WTC11 (cell line): Measurements from ENCODE around the gene RPTOR. TPM values are rescaled to one million over a fixed set of nuclear protein-coding genes. Genes with fewer than 3 reads are reported as not detected.
A peak's percentile ranks its signal among the peaks of the same experiment; 100 is the strongest.

Experiments
- ATAC-seq: fragments of 200-7000 bp; cut with Tn5 transposase; 2 replicates; pipeline ENCODE4 v1.10.0; 2021; ENCODE audit warnings: mild to moderate bottlenecking, moderate library complexity
- CTCF ChIA-PET: fragments of 300-600 bp; sonication (Branson Sonifier 250); formaldehyde crosslinking; loops from one replicate; lab custom pipeline; 2021; ENCODE audit warnings: antibody characterized with exemption; lab: Charles Lee
- POLR2A ChIA-PET: fragments of 350-600 bp; sonication (Branson Sonifier 250); formaldehyde crosslinking; loops from one replicate; lab custom pipeline; 2021; ENCODE audit warnings: antibody characterized with exemption; lab: Charles Lee
- DNase-seq: peaks from one replicate; pipeline ENCODE4 v3.0.0; 2021; ENCODE audit warnings: low spot score
- H3K27ac Mint-ChIP-seq: 2 replicates; pipeline ENCODE4 v1.8.0; 2021; ENCODE audit warnings: mixed read lengths
- H3K27me3 Mint-ChIP-seq: 2 replicates; pipeline ENCODE4 v1.8.0; 2021; ENCODE audit warnings: low read depth, mild to moderate bottlenecking, moderate library complexity, mixed read lengths
- H3K36me3 Mint-ChIP-seq: 2 replicates; pipeline ENCODE4 v1.8.0; 2021; ENCODE audit warnings: mixed read lengths
- H3K4me1 Mint-ChIP-seq: 2 replicates; pipeline ENCODE4 v1.8.0; 2022; ENCODE audit warnings: mixed read lengths
- H3K4me3 Mint-ChIP-seq: 2 replicates; pipeline ENCODE4 v1.8.0; 2021; ENCODE audit warnings: mild to moderate bottlenecking, moderate library complexity, mixed read lengths
- H3K9me3 Mint-ChIP-seq: 2 replicates; pipeline ENCODE4 v1.8.0; 2021; ENCODE audit warnings: mixed read lengths
- AR ChIP-seq: fragments of 250-450 bp; sonication (Bioruptor Pico); IDR thresholded peaks from 2 replicates; pipeline ENCODE4 v1.9.0; 2021; ENCODE audit warnings: mild to moderate bottlenecking
- ARID4B ChIP-seq: sonication (generic); formaldehyde crosslinking; IDR thresholded peaks from 2 replicates; pipeline ENCODE4 v1.8.0; 2023; ENCODE audit warnings: missing genetic modification reagents, mild to moderate bottlenecking, borderline replicate concordance
- E2F4 ChIP-seq: sonication (generic); formaldehyde crosslinking; IDR thresholded peaks from 2 replicates; pipeline ENCODE4 v1.8.1; 2022; ENCODE audit warnings: low read depth, mild to moderate bottlenecking, moderate library complexity, missing genetic modification reagents, borderline replicate concordance
- ESRRA ChIP-seq: sonication (generic); formaldehyde crosslinking; IDR thresholded peaks from 2 replicates; pipeline ENCODE4 v1.8.1; 2022; ENCODE audit warnings: mild to moderate bottlenecking, missing genetic modification reagents, borderline replicate concordance
- ETV6 ChIP-seq: sonication (generic); formaldehyde crosslinking; IDR thresholded peaks from 2 replicates; pipeline ENCODE4 v1.8.1; 2022; ENCODE audit warnings: mild to moderate bottlenecking, missing genetic modification reagents
- FOXK1 ChIP-seq: sonication (generic); formaldehyde crosslinking; IDR thresholded peaks from 2 replicates; pipeline ENCODE4 v1.8.0; 2022; ENCODE audit warnings: mild to moderate bottlenecking, moderate library complexity, missing genetic modification reagents
- GTF2I ChIP-seq: fragments of 250-450 bp; sonication (Bioruptor Pico); conservative IDR thresholded peaks from 2 replicates; pipeline ENCODE4 v1.4.0; 2021; ENCODE audit warnings: mild to moderate bottlenecking
- MAX ChIP-seq: sonication (generic); formaldehyde crosslinking; IDR thresholded peaks from 2 replicates; pipeline ENCODE4 v1.8.0; 2022; ENCODE audit warnings: mild to moderate bottlenecking, missing genetic modification reagents
- MLX ChIP-seq: sonication (generic); formaldehyde crosslinking; IDR thresholded peaks from 2 replicates; pipeline ENCODE4 v1.8.1; 2023; ENCODE audit warnings: mild to moderate bottlenecking, missing genetic modification reagents, moderate library complexity
- MYBL2 ChIP-seq: sonication (generic); formaldehyde crosslinking; IDR thresholded peaks from 2 replicates; pipeline ENCODE4 v1.8.1; 2023; ENCODE audit warnings: mild to moderate bottlenecking, moderate library complexity, missing genetic modification reagents
- NFE2L1 ChIP-seq: sonication (generic); formaldehyde crosslinking; IDR thresholded peaks from 2 replicates; pipeline ENCODE4 v1.8.1; 2023; ENCODE audit warnings: missing genetic modification reagents
- NR1H2 ChIP-seq: sonication (generic); formaldehyde crosslinking; IDR thresholded peaks from 2 replicates; pipeline ENCODE4 v1.9.0; 2021; ENCODE audit warnings: mild to moderate bottlenecking, moderate library complexity, missing genetic modification reagents
- PRRX2 ChIP-seq: fragments of 250-450 bp; sonication (Bioruptor Pico); IDR thresholded peaks from 2 replicates; pipeline ENCODE4 v1.8.0; 2021; ENCODE audit warnings: mild to moderate bottlenecking
- TEAD1 ChIP-seq: sonication (generic); formaldehyde crosslinking; IDR thresholded peaks from 2 replicates; pipeline ENCODE4 v1.8.0; 2022; ENCODE audit warnings: mild to moderate bottlenecking, missing genetic modification reagents
- USF1 ChIP-seq: sonication (generic); formaldehyde crosslinking; IDR thresholded peaks from 2 replicates; pipeline ENCODE4 v1.8.0; 2022; ENCODE audit warnings: mild to moderate bottlenecking, missing genetic modification reagents
- ZNF121 ChIP-seq: sonication (generic); formaldehyde crosslinking; IDR thresholded peaks from 2 replicates; pipeline ENCODE4 v1.8.0; 2023; ENCODE audit warnings: missing genetic modification reagents
- ZNF138 ChIP-seq: sonication (generic); formaldehyde crosslinking; conservative IDR thresholded peaks from 2 replicates; pipeline ENCODE4 v1.8.1; 2022; ENCODE audit warnings: mild to moderate bottlenecking, moderate library complexity, missing genetic modification reagents
- ZNF219 ChIP-seq: sonication (generic); formaldehyde crosslinking; IDR thresholded peaks from 2 replicates; pipeline ENCODE4 v1.8.0; 2023; ENCODE audit warnings: missing genetic modification reagents, mild to moderate bottlenecking, borderline replicate concordance
- ZNF317 ChIP-seq: sonication (generic); formaldehyde crosslinking; IDR thresholded peaks from 2 replicates; pipeline ENCODE4 v1.8.1; 2023; ENCODE audit warnings: low read depth, mild to moderate bottlenecking, moderate library complexity, missing genetic modification reagents, borderline replicate concordance
- ZNF396 ChIP-seq: fragments of 250-450 bp; sonication (Bioruptor Pico); IDR thresholded peaks from 2 replicates; pipeline ENCODE4 v1.8.0; 2021; ENCODE audit warnings: mild to moderate bottlenecking, moderate library complexity, borderline replicate concordance
- total RNA-seq: library from RNA; stranded (reverse); gene quantifications from 3 replicates; pipeline ENCODE4 v1.2.3, GENCODE V29; 2021

RPTOR gene
- total RNA-seq, 1 experiment from 2014 or later = 41.0 TPM

GRCh38 chr17:80677214-80677756, 132.6 kb downstream of the RPTOR start (continued):
- TF ChIP-seq ARID4B (CRISPR knock-in tag) = no peak
- no peak for TF ChIP-seq ZNF317 (CRISPR knock-in tag)
- TF ChIP-seq ESRRA = no peak
- TF ChIP-seq PRRX2 (CRISPR knock-in tag) = no peak
- TF ChIP-seq GTF2I = no peak
- no peak for TF ChIP-seq FOXK1 (CRISPR knock-in tag)

GRCh38 chr17:80679816-80680215, 135.2 kb downstream of the RPTOR start:
- no peaks in the 10 kb centered on the region for H3K9me3 Mint-ChIP-seq
- peaks cover 38% of the 10 kb centered on the region for H3K4me1 Mint-ChIP-seq
- DNase-seq = no peak
- no peaks in the 10 kb centered on the region; the same call in 1 of the 2 replicates for H3K36me3 Mint-ChIP-seq
- no peak overlapping the region for H3K4me3 Mint-ChIP-seq
- ATAC-seq = no peak
- CTCF ChIA-PET = no interaction called here
- TF ChIP-seq ZNF121 (CRISPR knock-in tag) = no peak
- no peak for TF ChIP-seq ETV6 (CRISPR knock-in tag)
- TF ChIP-seq, all 79 proteins: peak for 0
- POLR2A ChIA-PET = no interaction called here
- Mint-ChIP-seq H3K27me3 (no peaks in the 10 kb centered on the region), H3K27ac (peak overlapping the region; percentile 94)

GRCh38 chr17:80681215-80681614, 136.6 kb downstream of the RPTOR start:
- no peaks in the 10 kb centered on the region for H3K9me3 Mint-ChIP-seq
- H3K27ac Mint-ChIP-seq = no peak overlapping the region
- no peak for DNase-seq
- CTCF ChIA-PET = no interaction called here
- TF ChIP-seq MYBL2 (CRISPR knock-in tag) = no peak
- TF ChIP-seq TEAD1 (CRISPR knock-in tag) = no peak
- no peak for TF ChIP-seq ESRRA
- no peak for TF ChIP-seq ZNF138 (CRISPR knock-in tag)
- no peak for TF ChIP-seq E2F4 (CRISPR knock-in tag)
- TF ChIP-seq MAX (CRISPR knock-in tag) = no peak
- TF ChIP-seq, all 79 proteins: peak for 0
- H3K36me3 Mint-ChIP-seq = no peaks in the 10 kb centered on the region; the same call in 1 of the 2 replicates
- POLR2A ChIA-PET = no interaction called here
- H3K27me3 Mint-ChIP-seq = no peaks in the 10 kb centered on the region
- H3K4me3 Mint-ChIP-seq = no peak overlapping the region
- peaks cover 33% of the 10 kb centered on the region for H3K4me1 Mint-ChIP-seq
- no peak for ATAC-seq

- H3K4me3 Mint-ChIP-seq = no peak overlapping the region
- no peaks in the 10 kb centered on the region; the same call in 1 of the 2 replicates for H3K36me3 Mint-ChIP-seq
- no peak for ATAC-seq
- ChIA-PET CTCF (no interaction called here), POLR2A (no interaction called here)
- H3K4me1 Mint-ChIP-seq = peaks cover 33% of the 10 kb centered on the region
- H3K27me3 Mint-ChIP-seq = no peaks in the 10 kb centered on the region; the same call in 1 of the 2 replicates
- peak overlapping the region; percentile 12 for H3K27ac Mint-ChIP-seq
- DNase-seq = no peak
- H3K9me3 Mint-ChIP-seq = no peaks in the 10 kb centered on the region
- TF ChIP-seq ZNF138 (CRISPR knock-in tag) (no peak), MYBL2 (CRISPR knock-in tag) (no peak), TEAD1 (CRISPR knock-in tag) (no peak), NFE2L1 (no peak), ZNF396 (CRISPR knock-in tag) (no peak), AR (no peak), MLX (CRISPR knock-in tag) (no peak), NR1H2 (CRISPR knock-in tag) (no peak), MAX (CRISPR knock-in tag) (no peak), USF1 (CRISPR knock-in tag) (no peak), ZNF219 (no peak)
Measured at GRCh38 chr17:80682372-80682771, 137.7 kb downstream of the RPTOR start.
